Measurements from ENCODE around the gene ZNF474. TPM values are rescaled to one million over a fixed set of nuclear protein-coding genes. Genes with fewer than 3 reads are reported as not detected.

Gene ZNF474
- total RNA-seq, 2 experiments from 2014 or later = 0.35 TPM; not detected in 1

GRCh38 chr5:122152266-122152900, 23.0 kb downstream of the ZNF474 start:
- CTCF ChIA-PET = no interaction called here
- no peak for ATAC-seq

GRCh38 chr5:122153230-122153629, 23.9 kb downstream of the ZNF474 start:
- Mint-ChIP-seq H3K36me3 (no peaks in the 10 kb centered on the region), H3K4me3 (no peak overlapping the region), H3K4me1 (peaks cover 2% of the 10 kb centered on the region), H3K27ac (no peak overlapping the region), H3K9me3 (ENCODE audit: low read depth) (no peaks in the 10 kb centered on the region), H3K27me3 (no peaks in the 10 kb centered on the region)
- DNase-seq (no peak), ATAC-seq (no peak)
- CTCF ChIA-PET = no interaction called here

More at GRCh38 chr5:122152266-122152900, 23.0 kb downstream of the ZNF474 start:
- H3K9me3 Mint-ChIP-seq (ENCODE audit: low read depth) = no peaks in the 10 kb centered on the region
- DNase-seq = no peak
- H3K4me1 Mint-ChIP-seq = peaks cover 2% of the 10 kb centered on the region
- H3K27ac Mint-ChIP-seq = no peak overlapping the region
- H3K27me3 Mint-ChIP-seq = no peaks in the 10 kb centered on the region
- H3K36me3 Mint-ChIP-seq = no peaks in the 10 kb centered on the region
- H3K4me3 Mint-ChIP-seq = no peak overlapping the region

- Mint-ChIP-seq H3K9me3 (ENCODE audit: low read depth) (no peaks in the 10 kb centered on the region), H3K36me3 (no peaks in the 10 kb centered on the region), H3K27ac (no peak overlapping the region), H3K27me3 (no peaks in the 10 kb centered on the region), H3K4me1 (peaks cover 2% of the 10 kb centered on the region), H3K4me3 (no peak overlapping the region)
- DNase-seq (no peak), ATAC-seq (no peak)
- CTCF ChIA-PET = interaction anchor here (0.8 kb wide), 1 partner anchor 17 kb away, joined by 3 read pairs; no protein-coding TSS in a partner anchor
These were observed 24.4 kb downstream of the ZNF474 start for GRCh38 chr5:122153774-122154173.

GRCh38 chr5:122154491-122154890, 25.1 kb downstream of the ZNF474 start:
- peaks cover 2% of the 10 kb centered on the region for H3K4me1 Mint-ChIP-seq
- H3K4me3 Mint-ChIP-seq = no peak overlapping the region
- ATAC-seq = no peak
- no peaks in the 10 kb centered on the region for H3K36me3 Mint-ChIP-seq
- H3K9me3 Mint-ChIP-seq (ENCODE audit: low read depth) = no peaks in the 10 kb centered on the region
- no peak overlapping the region for H3K27ac Mint-ChIP-seq
- no peaks in the 10 kb centered on the region for H3K27me3 Mint-ChIP-seq
- DNase-seq = no peak
- CTCF ChIA-PET = interaction anchor here (0.8 kb wide), 1 partner anchor 16 kb away, joined by 3 read pairs; no protein-coding TSS in a partner anchor

GRCh38 chr5:122154910-122155309, 25.6 kb downstream of the ZNF474 start:
- no peak overlapping the region for H3K27ac Mint-ChIP-seq
- H3K27me3 Mint-ChIP-seq = no peaks in the 10 kb centered on the region
- CTCF ChIA-PET = no interaction called here
- H3K9me3 Mint-ChIP-seq (ENCODE audit: low read depth) = no peaks in the 10 kb centered on the region
- no peaks in the 10 kb centered on the region for H3K36me3 Mint-ChIP-seq
- no peak overlapping the region for H3K4me3 Mint-ChIP-seq
- ATAC-seq (no peak), DNase-seq (no peak)
- peaks cover 2% of the 10 kb centered on the region for H3K4me1 Mint-ChIP-seq

GRCh38 chr5:122155546-122155945, 26.2 kb downstream of the ZNF474 start:
- H3K4me3 Mint-ChIP-seq = no peak overlapping the region
- CTCF ChIA-PET = no interaction called here

GRCh38 chr5:122156724-122157325, 27.5 kb downstream of the ZNF474 start:
- H3K27me3 Mint-ChIP-seq = no peaks in the 10 kb centered on the region
- DNase-seq (no peak), ATAC-seq (no peak)
- H3K9me3 Mint-ChIP-seq (ENCODE audit: low read depth) = no peaks in the 10 kb centered on the region
- CTCF ChIA-PET = no interaction called here
- no peak overlapping the region for H3K27ac Mint-ChIP-seq
- no peaks in the 10 kb centered on the region for H3K36me3 Mint-ChIP-seq
- H3K4me1 Mint-ChIP-seq = peaks cover 2% of the 10 kb centered on the region
- no peak overlapping the region for H3K4me3 Mint-ChIP-seq

More at GRCh38 chr5:122155546-122155945, 26.2 kb downstream of the ZNF474 start:
- H3K9me3 Mint-ChIP-seq (ENCODE audit: low read depth) = no peaks in the 10 kb centered on the region
- H3K36me3 Mint-ChIP-seq = no peaks in the 10 kb centered on the region
- H3K27ac Mint-ChIP-seq = no peak overlapping the region
- ATAC-seq (no peak), DNase-seq (no peak)
- H3K27me3 Mint-ChIP-seq = no peaks in the 10 kb centered on the region
- H3K4me1 Mint-ChIP-seq = peaks cover 2% of the 10 kb centered on the region

GRCh38 chr5:122162100-122162638, 32.8 kb downstream of the ZNF474 start:
- Mint-ChIP-seq H3K4me3 (no peak overlapping the region), H3K36me3 (no peaks in the 10 kb centered on the region), H3K4me1 (no peaks in the 10 kb centered on the region), H3K27me3 (no peaks in the 10 kb centered on the region), H3K27ac (no peak overlapping the region), H3K9me3 (ENCODE audit: low read depth) (no peaks in the 10 kb centered on the region)
- CTCF ChIA-PET = no interaction called here
- DNase-seq = no peak
- ATAC-seq = no peak

GRCh38 chr5:122163121-122164069, 34.0 kb downstream of the ZNF474 start:
- Mint-ChIP-seq H3K4me3 (no peak overlapping the region), H3K9me3 (ENCODE audit: low read depth) (no peaks in the 10 kb centered on the region), H3K36me3 (no peaks in the 10 kb centered on the region), H3K27ac (no peak overlapping the region), H3K27me3 (no peaks in the 10 kb centered on the region), H3K4me1 (no peaks in the 10 kb centered on the region)
- no peak for DNase-seq
- no peak for ATAC-seq
- CTCF ChIA-PET = no interaction called here

- H3K4me1 Mint-ChIP-seq = no peaks in the 10 kb centered on the region
- no peaks in the 10 kb centered on the region for H3K27me3 Mint-ChIP-seq
- no peaks in the 10 kb centered on the region for H3K9me3 Mint-ChIP-seq (ENCODE audit: low read depth)
- no peak overlapping the region for H3K27ac Mint-ChIP-seq
- DNase-seq (no peak), ATAC-seq (no peak)
- no peaks in the 10 kb centered on the region for H3K36me3 Mint-ChIP-seq
- H3K4me3 Mint-ChIP-seq = no peak overlapping the region
- CTCF ChIA-PET = no interaction called here
These were observed 34.7 kb downstream of the ZNF474 start for GRCh38 chr5:122164070-122164435.

- no peak for ATAC-seq
These were observed 35.6 kb downstream of the ZNF474 start for GRCh38 chr5:122164831-122165558.

GRCh38 chr5:122165559-122166078, 36.3 kb downstream of the ZNF474 start:
- Mint-ChIP-seq H3K9me3 (ENCODE audit: low read depth) (no peaks in the 10 kb centered on the region), H3K27me3 (no peaks in the 10 kb centered on the region), H3K36me3 (no peaks in the 10 kb centered on the region), H3K4me1 (no peaks in the 10 kb centered on the region), H3K27ac (no peak overlapping the region), H3K4me3 (no peak overlapping the region)
- CTCF ChIA-PET = no interaction called here
- ATAC-seq (no peak), DNase-seq (no peak)

More at GRCh38 chr5:122164831-122165558, 35.6 kb downstream of the ZNF474 start:
- Mint-ChIP-seq H3K27me3 (no peaks in the 10 kb centered on the region), H3K4me3 (no peak overlapping the region), H3K27ac (no peak overlapping the region), H3K36me3 (no peaks in the 10 kb centered on the region), H3K4me1 (no peaks in the 10 kb centered on the region), H3K9me3 (ENCODE audit: low read depth) (no peaks in the 10 kb centered on the region)
- no peak for DNase-seq
- CTCF ChIA-PET = no interaction called here

Measured in activated CD8-positive, alpha-beta memory T cell treated with anti-CD3 and anti-CD28 coated beads, Interleukin-2, amount 10 ng/mL, durations not matched to agents 7 days and 5 days (primary cell).